OCI-LY3 (cell line): ENCODE measurements around the gene GSAP.

Source experiments
- CTCF ChIP-seq: fragments of 200-600, 300-600 bp; sonication (generic); IDR thresholded peaks from 2 replicates; pipeline ENCODE4 v1.5.1; 2014; ENCODE audit warnings: antibody characterized with exemption, low read length, low read depth
- EZH2phosphoT487 ChIP-seq: fragments of 200-600 bp; shearing (Covaris generic); IDR thresholded peaks from 2 replicates; pipeline ENCODE4 v1.6.1; 2018; ENCODE audit warnings: antibody characterized with exemption, mixed run types, low read depth

GRCh38 chr7:77359599-77359998 is 56.5 kb downstream of the GSAP start:
- TF ChIP-seq CTCF (no peak), EZH2phosphoT487 (no peak)
